Measurements from ENCODE around the gene SSC4D. TPM values are rescaled to one million over a fixed set of nuclear protein-coding genes. Genes with fewer than 3 reads are reported as not detected.

The SSC4D gene
- total RNA-seq, result 0.38 and 0.65 TPM in 2 replicates

GRCh38 chr7:76409537-76409936, at the start of gene SSC4D:
TSS of gene SSC4D (minus strand) at chr7:76409697. CDS start at chr7:76404439, 5,258 bp downstream.

GRCh38 chr7:76424413-76425111, 15.1 kb upstream of the SSC4D start, which contains the start of gene ZP3:
TSS of gene ZP3 (plus strand) at chr7:76424950. CDS start at chr7:76424965, 15 bp downstream.

GRCh38 chr7:76358481-76359110, 50.9 kb downstream of the SSC4D start, which contains the start of gene YWHAG:
TSS of gene YWHAG (minus strand) at chr7:76358991. CDS start at chr7:76358808, 183 bp downstream.

Other genes starting within 250 kb of the SSC4D start
- gene SRRM3, start 207.8 kb downstream of the SSC4D start, total RNA-seq, result 0.67 and 2.6 TPM in 2 replicates
- gene HSPB1, start 107.0 kb downstream of the SSC4D start, total RNA-seq, result 166 and 226 TPM in 2 replicates
- 188 and 211 TPM in 2 replicates for gene YWHAG, start 50.7 kb downstream of the SSC4D start, total RNA-seq
- gene ZP3, start 15.3 kb upstream of the SSC4D start, total RNA-seq, result 4.2 and 6.5 TPM in 2 replicates
- 6.9 and 7.3 TPM in 2 replicates for gene DTX2, start 52.0 kb upstream of the SSC4D start, total RNA-seq
- gene UPK3B, start 100.9 kb upstream of the SSC4D start, total RNA-seq, result not detected in 2 replicates
- gene SPDYE16, start 133.6 kb upstream of the SSC4D start, total RNA-seq, result under 0.01 TPM in 1 of 2 replicates, not detected in the other
- gene POMZP3, start 217.6 kb upstream of the SSC4D start, total RNA-seq, result 9.5 and 11.8 TPM in 2 replicates

All from vein endothelial cell (primary cell).